ENCODE measurements around the gene S100A4.

- TF ChIP-seq RAD21 (conservative IDR thresholded peaks at IDR 0.05) (no peak), CTCF (IDR thresholded peaks at IDR 0.05; ENCODE audit: poor library complexity, severe bottlenecking) (no peak), POLR2AphosphoS5 (IDR thresholded peaks at IDR 0.05) (no peak), EZH2 (IDR thresholded peaks at IDR 0.05; ENCODE audit: borderline replicate concordance, insufficient read depth, low read length, poor library complexity, severe bottlenecking) (no peak), MXI1 (conservative IDR thresholded peaks at IDR 0.05; ENCODE audit: poor library complexity, severe bottlenecking) (no peak), SMC3 (conservative IDR thresholded peaks at IDR 0.05; ENCODE audit: poor library complexity) (no peak), REST (IDR thresholded peaks at IDR 0.05; ENCODE audit: borderline replicate concordance) (no peak), TAF1 (IDR thresholded peaks at IDR 0.05; ENCODE audit: low read depth) (no peak)
Observed at GRCh38 chr1:153532181-153532580, 13.4 kb downstream of the S100A4 start.
